Measurements from ENCODE around the gene PRKN.

DNA sequence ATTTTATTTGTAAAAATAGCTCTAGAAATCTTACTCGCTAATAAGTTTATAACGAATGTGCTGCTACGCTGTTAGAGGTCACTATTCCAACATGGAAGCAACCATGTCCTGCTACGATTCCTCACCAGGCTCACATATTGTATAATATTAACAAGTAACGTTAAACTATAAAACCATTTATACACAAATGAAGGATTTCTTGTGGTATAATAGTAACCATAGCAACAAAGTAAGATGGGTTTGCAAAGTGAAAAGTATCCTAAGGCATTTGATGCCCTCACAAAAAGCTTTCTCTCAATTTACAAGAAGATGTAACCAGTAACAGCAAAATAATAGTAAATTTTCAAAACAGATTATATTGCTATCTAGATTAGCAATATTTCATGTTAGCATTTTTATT lies 117.2 kb downstream of the PRKN start:
- TF ChIP-seq, protein P1, sequence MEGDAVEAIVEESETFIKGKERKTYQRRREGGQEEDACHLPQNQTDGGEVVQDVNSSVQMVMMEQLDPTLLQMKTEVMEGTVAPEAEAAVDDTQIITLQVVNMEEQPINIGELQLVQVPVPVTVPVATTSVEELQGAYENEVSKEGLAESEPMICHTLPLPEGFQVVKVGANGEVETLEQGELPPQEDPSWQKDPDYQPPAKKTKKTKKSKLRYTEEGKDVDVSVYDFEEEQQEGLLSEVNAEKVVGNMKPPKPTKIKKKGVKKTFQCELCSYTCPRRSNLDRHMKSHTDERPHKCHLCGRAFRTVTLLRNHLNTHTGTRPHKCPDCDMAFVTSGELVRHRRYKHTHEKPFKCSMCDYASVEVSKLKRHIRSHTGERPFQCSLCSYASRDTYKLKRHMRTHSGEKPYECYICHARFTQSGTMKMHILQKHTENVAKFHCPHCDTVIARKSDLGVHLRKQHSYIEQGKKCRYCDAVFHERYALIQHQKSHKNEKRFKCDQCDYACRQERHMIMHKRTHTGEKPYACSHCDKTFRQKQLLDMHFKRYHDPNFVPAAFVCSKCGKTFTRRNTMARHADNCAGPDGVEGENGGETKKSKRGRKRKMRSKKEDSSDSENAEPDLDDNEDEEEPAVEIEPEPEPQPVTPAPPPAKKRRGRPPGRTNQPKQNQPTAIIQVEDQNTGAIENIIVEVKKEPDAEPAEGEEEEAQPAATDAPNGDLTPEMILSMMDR (IDR thresholded peaks at IDR 0.05): no peak
- TF ChIP-seq ZFX (IDR thresholded peaks at IDR 0.05; ENCODE audit: borderline replicate concordance): no peak

Measured in 22Rv1 (cell line).